ENCODE data around the gene QRSL1. TPM values are rescaled to one million over a fixed set of nuclear protein-coding genes. Genes with fewer than 3 reads are reported as not detected.
"Not testable (repeated sequence)": the region's sequence is repeated elsewhere in the genome, so short reads cannot be mapped to it uniquely, and the experiment has no call there.

The QRSL1 gene
- total RNA-seq, 1 experiment from 2014 or later, result 13.4 TPM

- TF ChIP-seq EZH2 (IDR thresholded peaks at IDR 0.05; ENCODE audit: low read depth) (no peak), CTCF (conservative IDR thresholded peaks at IDR 0.05) (no peak)
- no peak overlapping the region for H3K4me2 ChIP-seq
- H3K36me3 ChIP-seq (ENCODE audit: low read depth), result no peaks in the 10 kb centered on the region
- no peaks in the 10 kb centered on the region for H3F3A ChIP-seq (ENCODE audit: insufficient read depth, low read depth)
- no peaks in the 10 kb centered on the region for H3K27me3 ChIP-seq (ENCODE audit: insufficient read depth, low read depth)
- H3K27ac ChIP-seq, result no peak overlapping the region
- CTCF ChIA-PET, result interaction anchor here (0.6 kb wide), 1 partner anchor 266 kb away, joined by 3 read pairs; no protein-coding TSS in a partner anchor
- no peaks in the 10 kb centered on the region for H3K9me3 ChIP-seq (ENCODE audit: insufficient read depth, low read depth)
- no peak overlapping the region for H3K4me3 ChIP-seq
- H3K79me2 ChIP-seq (ENCODE audit: low read depth), result no peaks in the 10 kb centered on the region
- intact Hi-C loops (cut with micrococcal nuclease; ENCODE audit: unreplicated experiment), result no loop called here
- no peak overlapping the region for H2AFZ ChIP-seq
- H4K20me1 ChIP-seq (ENCODE audit: insufficient read depth), result no peaks in the 10 kb centered on the region
- no peaks in the 10 kb centered on the region for H3K9me2 ChIP-seq (ENCODE audit: insufficient read depth)
- DNase-seq, result no peak
- peaks cover 19% of the 10 kb centered on the region for H3K4me1 ChIP-seq (replicated peaks; ENCODE audit: insufficient read depth)
- BruUV-seq (replicated peaks), result no TSS peak
- POLR2A ChIA-PET (ENCODE audit: unreplicated experiment), result no interaction called here
Measured at GRCh38 chr6:106693418-106693817, 64.0 kb downstream of the QRSL1 start.

GRCh38 chr6:106694343-106694742 is 65.0 kb downstream of the QRSL1 start:
- TF ChIP-seq EZH2 (IDR thresholded peaks at IDR 0.05; ENCODE audit: low read depth) (no peak), CTCF (conservative IDR thresholded peaks at IDR 0.05) (no peak)
- H3K36me3 ChIP-seq (ENCODE audit: low read depth), result no peaks in the 10 kb centered on the region
- H3K4me2 ChIP-seq, result no peak overlapping the region
- peaks cover 19% of the 10 kb centered on the region for H3K4me1 ChIP-seq (replicated peaks; ENCODE audit: insufficient read depth)
- no peaks in the 10 kb centered on the region for H3K9me2 ChIP-seq (ENCODE audit: insufficient read depth)
- DNase-seq, result no peak
- no peaks in the 10 kb centered on the region for H3K9me3 ChIP-seq (ENCODE audit: insufficient read depth, low read depth)
- H3K79me2 ChIP-seq (ENCODE audit: low read depth), result no peaks in the 10 kb centered on the region
- BruUV-seq (replicated peaks), result no TSS peak
- CTCF ChIA-PET, result no interaction called here
- no peaks in the 10 kb centered on the region for H3F3A ChIP-seq (ENCODE audit: insufficient read depth, low read depth)
- H3K27me3 ChIP-seq (ENCODE audit: insufficient read depth, low read depth), result no peaks in the 10 kb centered on the region
- no peaks in the 10 kb centered on the region for H4K20me1 ChIP-seq (ENCODE audit: insufficient read depth)
- H3K27ac ChIP-seq, result no peak overlapping the region
- H2AFZ ChIP-seq, result no peak overlapping the region
- H3K4me3 ChIP-seq, result no peak overlapping the region
- intact Hi-C loops (cut with micrococcal nuclease; ENCODE audit: unreplicated experiment), result no loop called here
- POLR2A ChIA-PET (ENCODE audit: unreplicated experiment), result no interaction called here

DNA sequence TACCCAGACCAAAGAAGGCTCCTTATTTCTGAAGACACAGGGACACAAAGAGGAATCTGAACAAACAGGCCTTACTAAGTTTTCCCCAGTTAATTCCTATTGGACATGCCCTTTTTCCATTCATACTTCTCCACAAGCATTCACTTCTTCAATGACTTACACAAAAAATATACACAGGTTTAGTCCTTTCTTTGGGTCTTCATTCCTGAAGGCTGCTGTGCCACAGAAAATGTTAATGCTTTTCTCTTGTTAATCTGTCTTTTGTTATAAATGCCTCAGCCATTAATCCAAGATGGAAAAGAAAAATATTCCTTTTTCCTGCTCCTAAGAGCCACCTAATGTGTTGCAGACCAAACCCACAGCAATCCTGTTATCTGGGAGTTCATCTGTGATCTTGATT is 71.2 kb downstream of the QRSL1 start:
- no peak overlapping the region for H3K4me2 ChIP-seq
- H3K9me3 ChIP-seq (ENCODE audit: insufficient read depth, low read depth), result no peaks in the 10 kb centered on the region
- H3F3A ChIP-seq (ENCODE audit: insufficient read depth, low read depth), result no peaks in the 10 kb centered on the region
- H3K9me2 ChIP-seq (ENCODE audit: insufficient read depth), result no peaks in the 10 kb centered on the region
- POLR2A ChIA-PET (ENCODE audit: unreplicated experiment), result no interaction called here
- no peaks in the 10 kb centered on the region for H3K79me2 ChIP-seq (ENCODE audit: low read depth)
- no peaks in the 10 kb centered on the region for H3K4me1 ChIP-seq (replicated peaks; ENCODE audit: insufficient read depth)
- intact Hi-C loops (cut with micrococcal nuclease; ENCODE audit: unreplicated experiment), result no loop called here
- no peak for DNase-seq
- H3K27ac ChIP-seq, result no peak overlapping the region
- no peaks in the 10 kb centered on the region for H3K36me3 ChIP-seq (ENCODE audit: low read depth)
- H2AFZ ChIP-seq, result no peak overlapping the region
- no peaks in the 10 kb centered on the region for H3K27me3 ChIP-seq (ENCODE audit: insufficient read depth, low read depth)
- CTCF ChIA-PET, result no interaction called here
- BruUV-seq (replicated peaks), result no TSS peak
- no peaks in the 10 kb centered on the region for H4K20me1 ChIP-seq (ENCODE audit: insufficient read depth)
- TF ChIP-seq EZH2 (IDR thresholded peaks at IDR 0.05; ENCODE audit: low read depth), result no peak
- TF ChIP-seq CTCF (conservative IDR thresholded peaks at IDR 0.05), result no peak
- H3K4me3 ChIP-seq, result no peak overlapping the region

- H3F3A ChIP-seq (ENCODE audit: insufficient read depth, low read depth); BruUV-seq (replicated peaks); H3K9me3 ChIP-seq (ENCODE audit: insufficient read depth, low read depth); intact Hi-C loops (cut with micrococcal nuclease; ENCODE audit: unreplicated experiment); H3K27me3 ChIP-seq (ENCODE audit: insufficient read depth, low read depth); H3K9me2 ChIP-seq (ENCODE audit: insufficient read depth); H3K4me1 ChIP-seq (replicated peaks; ENCODE audit: insufficient read depth); H3K36me3 ChIP-seq (ENCODE audit: low read depth); DNase-seq; H4K20me1 ChIP-seq (ENCODE audit: insufficient read depth); H3K4me2 ChIP-seq; H3K27ac ChIP-seq; H3K79me2 ChIP-seq (ENCODE audit: low read depth); CTCF ChIA-PET; H2AFZ ChIP-seq; H3K4me3 ChIP-seq: not testable (repeated sequence)
- POLR2A ChIA-PET (ENCODE audit: unreplicated experiment), result interaction anchor here (0.6 kb wide), 1 partner anchor 59 kb away, joined by 10 read pairs; no protein-coding TSS in a partner anchor
Measured at GRCh38 chr6:106701201-106701600, 71.8 kb downstream of the QRSL1 start.

All from PC-9 (cell line).